Neural crest cell (in vitro differentiated cells): ENCODE data around the gene WWOX. TPM values are rescaled to one million over a fixed set of nuclear protein-coding genes. Genes with fewer than 3 reads are reported as not detected.

Experiments used
- DNase-seq: peaks from one replicate; pipeline ENCODE4 v3.0.0; 2021; ENCODE audit warnings: low read depth, mixed read lengths, low spot score
- H3K27ac Mint-ChIP-seq: one replicate; pipeline ENCODE4 v1.8.0; 2021; ENCODE audit warnings: mild to moderate bottlenecking, mixed read lengths; ENCODE audit not compliant: unreplicated experiment
- H3K27me3 Mint-ChIP-seq: 2 replicates; pipeline ENCODE4 v1.8.0; 2021; ENCODE audit warnings: low read depth, mild to moderate bottlenecking, mixed read lengths
- H3K36me3 Mint-ChIP-seq: 2 replicates; pipeline ENCODE4 v1.8.0; 2021; ENCODE audit warnings: low read depth, mild to moderate bottlenecking, mixed read lengths
- H3K4me1 Mint-ChIP-seq: 2 replicates; pipeline ENCODE4 v1.8.0; 2021; ENCODE audit warnings: mixed read lengths
- H3K4me3 Mint-ChIP-seq: one replicate; pipeline ENCODE4 v1.8.0; 2021; ENCODE audit warnings: mild to moderate bottlenecking, mixed read lengths
- H3K9me3 Mint-ChIP-seq: 2 replicates; pipeline ENCODE4 v1.8.0; 2021; ENCODE audit warnings: mixed read lengths
- CTCF ChIP-seq: fragments of 200-600 bp; sonication (generic); conservative IDR thresholded peaks from 2 replicates; pipeline ENCODE4 v1.5.0; 2021; ENCODE audit warnings: antibody characterized with exemption, mild to moderate bottlenecking
- total RNA-seq: library from RNA; stranded (reverse); gene quantifications from 2 replicates; pipeline ENCODE4 v1.2.1, GENCODE V29; 2021

Gene WWOX
- total RNA-seq, 1 donor from 2014 or later: 30.5 TPM

- H3K9me3 Mint-ChIP-seq: no peaks in the 10 kb centered on the region
- peaks cover 16% of the 10 kb centered on the region for H3K4me1 Mint-ChIP-seq
- no peaks in the 10 kb centered on the region for H3K27me3 Mint-ChIP-seq
- no peak overlapping the region for H3K4me3 Mint-ChIP-seq
- no peaks in the 10 kb centered on the region for H3K36me3 Mint-ChIP-seq
- no peak overlapping the region for H3K27ac Mint-ChIP-seq
- no peak for DNase-seq
- no peak for TF ChIP-seq CTCF
These were observed 272.8 kb downstream of the WWOX start for GRCh38 chr16:78372277-78372676.

DNA sequence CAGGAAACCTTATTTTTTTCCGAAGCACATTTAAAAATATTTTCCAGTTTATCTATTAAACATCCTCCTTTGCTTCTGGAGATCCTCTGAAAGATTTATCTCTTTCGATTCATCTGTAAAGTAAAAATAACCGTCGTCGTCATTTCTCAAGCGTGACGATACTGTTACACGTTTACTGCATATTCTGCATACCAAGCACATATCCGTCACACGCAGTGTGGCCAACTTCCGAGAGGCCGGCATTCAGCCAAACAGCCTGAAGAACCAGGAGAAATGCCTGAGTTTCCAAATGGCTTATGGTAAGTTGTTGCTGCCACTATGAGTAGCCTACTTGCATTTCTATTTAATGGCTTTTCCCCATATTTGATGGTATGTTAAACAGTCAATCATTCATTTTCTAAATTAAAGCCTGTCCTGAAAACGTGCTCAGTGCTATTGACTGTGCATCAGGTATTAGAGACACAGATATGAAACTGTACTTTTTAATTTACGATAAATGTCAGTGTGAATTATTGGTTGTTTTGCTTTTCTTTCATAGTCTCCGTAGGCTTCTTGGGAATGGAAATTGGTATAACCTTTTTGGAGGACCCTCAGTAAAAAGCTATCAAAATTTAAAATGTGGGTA, 275.7 kb downstream of the WWOX start:
- no peak for TF ChIP-seq CTCF
- Mint-ChIP-seq H3K4me1 (peaks cover 16% of the 10 kb centered on the region), H3K27me3 (no peaks in the 10 kb centered on the region), H3K36me3 (no peaks in the 10 kb centered on the region), H3K9me3 (no peaks in the 10 kb centered on the region), H3K4me3 (no peak overlapping the region), H3K27ac (no peak overlapping the region)
- DNase-seq: no peak

DNA sequence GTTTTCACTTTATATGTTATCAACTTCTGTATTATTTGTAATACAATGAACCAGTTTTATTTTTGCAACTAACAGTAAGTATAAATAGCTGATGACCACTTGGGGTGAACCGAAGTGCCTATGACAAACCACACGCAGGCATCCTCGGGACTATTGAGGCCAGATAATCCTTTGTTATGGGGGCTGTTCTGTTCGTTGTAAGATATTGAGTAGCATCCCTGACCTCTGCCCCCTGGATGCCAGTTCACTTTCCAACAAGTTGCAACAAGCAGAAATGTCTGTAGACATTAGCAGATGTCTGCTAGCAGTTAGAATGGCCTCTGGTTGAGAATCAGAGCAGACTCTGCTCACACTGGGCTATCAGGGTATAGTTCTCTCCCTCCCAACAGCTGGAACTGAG, 277.0 kb downstream of the WWOX start:
- TF ChIP-seq CTCF: no peak
- Mint-ChIP-seq H3K4me1 (peaks cover 16% of the 10 kb centered on the region), H3K4me3 (no peak overlapping the region), H3K36me3 (no peaks in the 10 kb centered on the region), H3K27me3 (no peaks in the 10 kb centered on the region), H3K27ac (no peak overlapping the region), H3K9me3 (no peaks in the 10 kb centered on the region)
- DNase-seq: no peak

DNA sequence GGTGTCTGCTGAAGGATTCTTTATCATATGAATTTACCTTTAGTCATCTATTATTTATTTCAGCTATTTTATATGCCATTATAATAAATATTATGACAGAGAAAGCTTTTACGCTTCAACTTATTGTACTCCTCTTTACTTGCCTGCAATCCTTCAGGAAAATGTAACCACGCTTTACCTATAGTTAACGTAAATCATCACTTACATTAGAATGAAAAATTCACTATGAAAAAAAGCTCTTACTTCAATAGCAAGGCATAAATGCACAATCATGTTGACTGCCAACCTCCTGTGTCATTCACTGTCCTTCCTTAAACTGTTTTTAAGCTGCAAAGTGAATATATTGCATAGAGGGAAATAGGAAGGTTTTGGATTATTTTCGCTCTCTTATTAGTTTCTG, 277.9 kb downstream of the WWOX start:
- Mint-ChIP-seq H3K27ac (no peak overlapping the region), H3K9me3 (no peaks in the 10 kb centered on the region), H3K36me3 (no peaks in the 10 kb centered on the region), H3K27me3 (no peaks in the 10 kb centered on the region), H3K4me1 (peaks cover 16% of the 10 kb centered on the region), H3K4me3 (no peak overlapping the region)
- no peak for TF ChIP-seq CTCF
- no peak for DNase-seq

DNA sequence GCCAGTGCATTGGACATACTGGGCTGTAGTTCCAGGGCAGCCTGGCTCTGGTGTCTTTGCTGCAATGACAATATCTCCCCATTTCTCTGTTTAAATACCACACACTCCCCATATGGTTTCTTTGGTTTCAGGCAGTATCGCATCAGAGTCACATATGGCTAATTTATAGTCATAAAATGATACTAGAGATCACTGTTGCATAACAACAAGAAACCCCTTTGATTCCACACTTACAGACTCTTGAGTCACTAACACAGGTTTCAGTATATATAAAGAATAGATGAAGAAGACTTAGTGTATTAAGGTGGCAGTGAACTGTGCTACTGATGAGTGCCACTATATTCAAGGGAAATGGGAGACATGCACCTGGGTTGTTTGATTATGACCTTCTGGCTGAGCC, 281.6 kb downstream of the WWOX start:
- Mint-ChIP-seq H3K36me3 (no peaks in the 10 kb centered on the region), H3K4me3 (no peak overlapping the region), H3K9me3 (no peaks in the 10 kb centered on the region), H3K4me1 (peaks cover 7% of the 10 kb centered on the region), H3K27ac (no peak overlapping the region), H3K27me3 (no peaks in the 10 kb centered on the region)
- DNase-seq: no peak
- no peak for TF ChIP-seq CTCF

GRCh38 chr16:78383118-78383517, 283.7 kb downstream of the WWOX start:
- no peak overlapping the region for H3K4me3 Mint-ChIP-seq
- peaks cover 2% of the 10 kb centered on the region for H3K36me3 Mint-ChIP-seq
- H3K27ac Mint-ChIP-seq: no peak overlapping the region
- no peak for DNase-seq
- peaks cover 2% of the 10 kb centered on the region for H3K9me3 Mint-ChIP-seq
- no peak for TF ChIP-seq CTCF
- H3K4me1 Mint-ChIP-seq: no peaks in the 10 kb centered on the region
- no peaks in the 10 kb centered on the region for H3K27me3 Mint-ChIP-seq
